GM12891 (cell line): ENCODE results near the gene PEAK1.

ENCODE experiments used
- POLR2A ChIP-seq: IDR thresholded peaks from 2 replicates; pipeline ENCODE4 v1.6.1; 2011; ENCODE audit warnings: low read depth, low read length, control low read depth
- POLR2AphosphoS5 ChIP-seq: IDR thresholded peaks from 2 replicates; pipeline ENCODE4 v1.6.1; 2011; ENCODE audit warnings: low read depth, low read length, control low read depth

DNA sequence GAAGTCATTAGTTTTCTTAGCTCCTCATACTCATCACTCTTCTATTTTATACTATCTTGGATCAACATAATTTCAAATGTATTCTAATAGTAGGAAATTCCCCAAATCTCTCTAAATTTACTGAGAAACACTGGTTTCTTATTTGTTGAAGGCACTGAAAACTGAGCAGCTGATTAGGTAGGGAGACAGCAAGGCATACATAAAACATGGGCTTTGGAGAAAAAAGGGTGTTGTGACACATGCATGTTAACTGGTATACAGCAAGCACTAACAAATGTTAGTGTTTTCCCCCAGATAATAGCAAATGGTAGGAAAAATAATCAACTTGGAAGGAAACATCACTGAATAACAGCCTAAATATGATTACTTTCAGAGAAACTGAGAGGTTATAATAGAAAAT is 223.5 kb downstream of the PEAK1 start:
- TF ChIP-seq POLR2A: no peak
- TF ChIP-seq POLR2AphosphoS5: no peak
